HuH-7.5 (cell line): ENCODE measurements around the gene RANBP17.
"Not testable (repeated sequence)": the region's sequence is repeated elsewhere in the genome, so short reads cannot be mapped to it uniquely, and the experiment has no call there.

Source experiments
- DNase-seq: peaks from one replicate; pipeline ENCODE4 v3.0.0; 2011; ENCODE audit warnings: low spot score

RANBP17 gene

DNA sequence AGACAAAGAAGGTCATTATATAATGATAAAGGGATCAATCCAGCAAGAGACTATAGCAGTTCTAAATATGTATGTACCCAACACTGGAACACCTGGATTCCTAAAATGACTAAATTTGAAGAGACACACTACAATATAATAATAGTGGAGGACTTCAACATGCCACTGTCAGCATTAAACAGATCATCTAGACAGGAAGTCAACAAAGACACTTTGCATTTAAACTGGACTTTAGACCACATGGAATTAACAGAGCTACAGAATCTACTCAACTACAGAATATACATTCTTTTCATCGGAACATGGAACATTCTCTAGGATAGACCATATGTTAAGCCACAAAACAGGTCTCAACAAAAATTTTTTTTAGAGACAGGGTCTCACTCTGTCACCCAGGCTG, 388.9 kb downstream of the RANBP17 start:
- no peak for DNase-seq

DNA sequence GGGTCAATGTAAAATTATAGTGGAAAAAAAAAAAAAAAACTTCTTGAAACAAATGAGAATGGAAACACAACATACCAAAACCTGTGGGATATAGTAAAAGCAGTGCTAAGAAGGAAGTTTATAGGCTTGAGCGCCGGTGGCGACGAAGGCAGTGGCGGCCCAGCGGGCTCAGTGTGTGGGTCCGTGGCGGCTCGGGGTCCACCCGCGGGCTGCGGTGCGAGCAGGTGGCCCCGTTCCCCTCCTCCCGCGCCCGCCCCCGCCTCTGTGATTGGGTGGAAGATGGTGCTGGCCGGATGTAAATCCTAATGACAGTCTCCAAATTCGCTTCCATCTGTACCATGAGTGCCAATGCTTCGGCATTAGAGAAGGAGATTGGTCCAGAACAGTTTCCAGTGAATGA, 389.7 kb downstream of the RANBP17 start:
- DNase-seq, result no peak

GRCh38 chr5:171252674-171253073, 390.9 kb downstream of the RANBP17 start:
- DNase-seq, result no peak

DNA sequence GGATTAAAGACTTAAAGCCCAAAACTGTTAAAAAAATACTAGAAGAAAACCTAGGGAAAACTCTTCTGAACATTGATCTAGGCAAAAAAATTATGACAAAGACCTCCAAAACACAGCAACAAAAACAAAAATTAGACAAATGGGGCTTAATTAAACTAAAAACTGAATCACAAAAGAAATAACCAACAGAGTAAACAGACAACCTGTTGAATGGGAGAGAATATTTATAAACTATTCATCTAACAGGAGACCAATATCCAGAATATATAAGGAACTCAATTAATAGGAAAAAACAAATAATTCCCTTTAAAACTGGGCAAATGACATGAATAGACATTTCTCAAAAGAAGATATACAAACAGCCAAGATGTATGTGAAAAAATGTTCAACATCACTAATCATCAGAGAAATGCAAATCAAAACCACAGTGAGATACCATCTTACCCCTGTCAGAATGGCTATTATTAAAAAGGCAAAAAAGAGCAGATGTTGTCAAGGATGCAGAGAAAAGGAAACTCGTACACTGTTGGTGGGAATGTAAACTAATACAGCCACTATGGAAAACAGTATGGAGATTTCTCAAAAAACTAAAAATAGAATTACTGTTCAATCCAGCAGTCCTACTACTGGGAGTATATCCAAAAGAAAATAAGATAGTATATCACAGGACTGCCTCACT, 397.1 kb downstream of the RANBP17 start:
- DNase-seq, result no peak

DNA sequence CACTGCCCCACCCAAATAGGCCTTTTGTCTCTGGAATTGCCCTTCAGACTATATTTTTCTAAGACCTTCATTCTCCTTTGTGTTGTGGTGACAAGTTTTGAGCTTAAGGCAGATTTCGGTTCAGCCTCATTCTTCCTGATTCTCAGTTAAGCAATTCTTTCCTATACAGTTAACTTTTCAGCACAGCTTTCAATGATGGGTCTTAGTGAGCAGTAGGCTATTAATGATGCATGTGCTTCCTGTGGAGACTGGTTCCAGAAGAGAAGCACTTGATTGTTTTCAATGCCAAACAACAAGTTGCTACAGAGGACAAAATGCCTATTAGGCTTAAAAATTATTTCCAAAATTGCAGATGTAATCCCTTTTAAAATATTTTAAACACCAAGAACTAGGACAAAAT, 399.5 kb downstream of the RANBP17 start:
- DNase-seq, result no peak

DNA sequence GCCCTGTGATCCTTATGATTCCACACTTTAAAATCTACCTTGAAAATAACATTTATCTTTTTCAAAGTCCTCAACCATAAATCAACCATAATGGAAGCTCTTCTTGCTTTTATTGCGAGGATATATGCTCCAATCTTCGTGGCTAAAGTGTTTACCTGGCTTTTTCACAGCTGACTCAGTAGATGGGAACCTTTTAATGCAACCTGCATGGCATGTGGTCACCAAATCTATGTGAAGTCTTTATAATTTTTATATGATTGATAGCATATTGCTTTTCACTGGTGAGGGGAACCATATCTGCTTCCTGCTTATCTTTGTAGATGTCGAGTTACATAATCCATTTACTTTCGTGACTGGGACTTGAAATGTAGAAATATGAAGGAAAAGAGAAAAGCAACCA, 400.1 kb downstream of the RANBP17 start:
- no peak for DNase-seq

- no peak for DNase-seq
Observed at GRCh38 chr5:171263181-171263580, 401.4 kb downstream of the RANBP17 start.

- no peak for DNase-seq
Observed at GRCh38 chr5:171264843-171265242, 403.0 kb downstream of the RANBP17 start.

DNA sequence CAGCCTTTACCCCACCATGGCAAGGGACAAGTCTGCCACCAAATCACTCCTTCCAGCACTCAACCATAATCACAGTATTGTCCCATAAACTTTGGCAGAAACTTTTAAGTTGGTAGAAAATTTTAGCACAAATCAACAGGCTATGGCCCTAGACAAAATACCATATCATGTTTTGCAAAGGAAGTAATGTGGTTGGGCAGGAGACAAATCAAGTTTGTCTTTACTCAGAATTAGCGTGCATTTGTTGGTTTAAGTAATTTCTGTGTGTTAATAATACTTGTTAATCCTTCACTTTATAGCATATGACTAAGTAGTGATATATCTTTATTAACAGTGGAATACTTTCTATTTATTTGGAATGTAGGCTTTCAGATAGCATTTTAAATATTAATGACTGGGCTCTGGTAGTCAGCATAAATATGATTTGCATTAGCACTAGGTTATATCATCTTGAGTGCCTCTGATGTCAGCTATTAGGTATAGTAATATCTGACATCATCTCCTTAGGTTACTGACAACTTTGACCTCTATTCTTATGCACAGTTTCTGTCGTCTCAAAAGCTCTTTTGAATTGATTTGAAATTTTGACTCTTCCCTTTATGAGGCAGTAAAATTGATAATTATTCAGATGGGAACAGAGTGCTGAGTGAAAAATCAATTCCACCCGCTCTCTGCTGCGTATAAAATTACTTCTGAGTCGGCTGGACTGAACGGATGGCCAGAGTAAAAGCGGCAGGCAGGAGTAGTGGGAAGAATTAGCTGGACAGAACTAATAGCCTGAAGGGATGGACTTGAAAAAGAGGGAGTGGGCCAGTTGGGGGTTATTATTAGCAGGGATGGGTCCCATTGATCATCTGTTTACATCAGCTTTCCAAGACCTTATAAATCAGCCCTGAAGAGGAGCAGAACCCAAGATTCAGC, 407.1 kb downstream of the RANBP17 start:
- no peak for DNase-seq

DNA sequence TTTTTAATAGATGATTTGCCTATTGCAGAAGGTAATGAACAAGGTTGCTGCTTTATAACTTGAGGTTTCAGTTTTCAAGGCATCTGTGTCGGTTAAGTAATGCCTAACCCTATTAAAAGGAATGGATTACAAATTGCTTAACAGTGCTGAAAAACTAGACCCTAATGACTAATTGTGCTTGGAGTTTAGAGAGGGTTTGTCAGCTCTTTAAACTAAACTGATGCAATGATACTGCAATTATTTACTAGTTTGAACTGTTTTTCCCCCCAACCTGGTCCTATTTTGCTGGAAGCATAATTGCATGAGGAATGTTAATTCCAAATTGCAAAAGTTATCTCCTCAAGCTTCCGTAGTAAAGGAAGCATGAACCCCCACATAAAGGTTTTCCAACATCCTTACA, 407.9 kb downstream of the RANBP17 start:
- DNase-seq, result no peak

GRCh38 chr5:171270136-171270535, 408.3 kb downstream of the RANBP17 start:
- no peak for DNase-seq

DNA sequence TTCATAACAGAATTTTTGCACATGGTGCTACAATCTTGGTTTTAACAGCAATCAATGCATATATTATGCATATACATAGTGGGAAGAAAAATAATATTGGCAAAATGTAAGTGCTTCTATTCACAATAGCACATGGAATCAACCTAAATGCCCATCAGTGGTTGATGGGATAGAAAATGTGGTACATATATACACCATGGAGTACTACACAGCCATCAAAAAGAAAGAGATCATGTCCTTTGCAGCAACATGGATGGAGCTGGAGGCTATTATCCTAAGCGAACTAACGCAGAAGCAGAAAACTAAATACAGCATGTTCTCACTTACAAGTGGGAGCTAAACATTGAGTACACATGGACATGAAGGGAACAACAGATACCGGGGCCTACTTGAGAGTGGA, 410.0 kb downstream of the RANBP17 start:
- no peak for DNase-seq

DNA sequence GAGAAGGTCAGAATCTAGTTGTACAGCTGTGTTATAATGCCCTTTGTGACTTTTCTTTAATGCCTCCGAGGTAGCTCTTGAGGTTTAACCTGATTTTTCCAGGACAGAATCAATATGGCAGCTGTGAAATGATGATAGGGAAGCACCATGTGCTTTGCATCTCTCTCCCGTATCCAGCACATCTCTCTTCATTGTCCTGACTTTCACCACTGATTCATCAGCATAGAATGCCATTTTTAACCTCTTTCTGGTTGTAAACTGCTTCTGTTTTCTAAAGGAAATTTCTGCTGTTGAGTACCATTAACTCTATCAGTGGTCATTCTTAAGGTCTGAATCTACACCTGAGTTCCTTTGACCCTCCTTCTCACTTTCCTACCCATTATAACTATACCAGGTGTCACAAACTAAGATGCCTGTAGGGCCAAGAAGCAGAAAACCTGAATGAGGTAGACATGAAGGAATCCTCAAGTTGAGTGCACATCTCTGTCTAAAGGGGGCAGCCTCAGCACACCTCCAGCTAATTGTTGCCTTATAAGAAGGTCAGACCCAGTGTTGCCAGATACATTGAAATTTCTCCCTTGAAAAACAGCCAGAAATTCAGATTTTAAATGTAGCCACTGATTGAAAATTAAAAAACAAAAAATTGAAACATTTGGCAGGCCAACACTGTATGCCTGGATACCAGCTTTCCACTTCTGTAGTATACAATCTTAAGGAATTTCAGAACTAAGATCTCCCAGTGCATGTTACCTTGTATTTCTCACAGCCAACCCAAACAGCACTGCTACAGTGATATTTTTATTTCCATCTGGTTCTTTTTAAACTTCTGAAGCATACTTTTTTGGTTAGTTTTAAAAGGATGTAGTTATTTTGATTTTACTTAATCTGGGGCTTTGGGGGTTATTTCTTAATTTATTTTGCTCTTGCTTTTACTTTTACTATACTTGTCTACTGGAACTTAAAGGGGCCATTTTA, 411.5 kb downstream of the RANBP17 start:
- no peak for DNase-seq

GRCh38 chr5:171275841-171276544, 414.2 kb downstream of the RANBP17 start:
- DNase-seq, result no peak

GRCh38 chr5:171283753-171284152, 421.9 kb downstream of the RANBP17 start:
- no peak for DNase-seq

- DNase-seq, result no peak
Observed at GRCh38 chr5:171285465-171285864, 423.6 kb downstream of the RANBP17 start.

DNA sequence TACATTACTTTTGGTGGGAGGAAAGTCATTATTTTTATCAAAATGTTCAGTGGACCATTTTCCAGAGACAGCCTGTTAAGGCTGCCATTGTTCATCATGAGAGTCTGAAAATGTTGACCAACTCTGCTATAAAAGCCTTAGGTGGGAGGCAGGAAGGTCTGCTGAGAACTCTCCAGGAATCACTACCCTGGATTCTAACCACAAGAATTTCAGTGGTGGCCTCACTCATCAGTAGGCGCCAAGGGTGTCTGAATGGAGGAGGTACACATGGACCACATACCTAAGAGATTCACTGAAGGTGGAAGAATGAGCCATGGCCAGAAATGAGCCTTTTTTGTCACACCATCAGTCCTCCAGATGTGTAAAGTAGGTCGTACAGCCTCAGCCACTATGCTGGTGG, 426.2 kb downstream of the RANBP17 start:
- DNase-seq, result no peak

- no peak for DNase-seq
Observed at GRCh38 chr5:171291371-171291770, 429.6 kb downstream of the RANBP17 start.

DNA sequence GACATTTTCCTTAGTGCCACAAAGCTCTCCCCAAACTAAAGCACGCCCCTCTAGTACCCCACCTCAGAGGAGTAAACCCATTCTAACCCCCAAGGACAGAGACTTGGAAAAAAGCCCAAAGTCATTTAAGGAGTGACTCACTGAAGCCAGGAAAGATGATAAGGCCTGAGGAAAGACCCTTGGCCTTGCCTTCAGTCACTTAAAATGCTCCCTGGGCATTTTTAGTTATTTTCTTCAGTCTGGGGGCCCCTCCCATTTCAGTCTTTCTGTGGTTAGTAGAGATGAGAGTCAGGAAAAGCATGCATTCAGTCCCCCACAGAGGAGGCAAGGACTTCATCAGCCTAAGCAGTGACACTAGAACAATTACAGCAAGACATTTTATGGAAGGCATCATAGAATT, 433.5 kb downstream of the RANBP17 start:
- no peak for DNase-seq

DNA sequence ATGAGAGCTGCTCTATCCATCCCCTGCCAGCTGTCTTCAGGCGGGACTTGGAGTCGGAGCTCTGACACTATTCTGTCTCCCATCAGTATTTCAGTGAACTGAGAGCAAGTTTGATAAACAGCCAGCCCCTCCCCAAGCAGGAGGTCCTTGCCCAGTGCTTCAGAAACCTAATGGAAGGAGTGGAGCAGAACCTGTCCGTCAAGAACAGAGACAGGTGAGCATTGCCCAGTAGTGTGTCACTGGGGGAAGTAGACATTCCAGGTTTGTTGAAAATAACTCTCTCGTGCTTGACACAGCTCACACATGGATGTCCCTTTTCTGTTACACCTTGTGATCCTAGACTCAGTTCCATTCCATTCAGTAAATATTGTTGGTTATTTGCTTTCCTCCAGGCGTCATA, 434.0 kb downstream of the RANBP17 start:
- no peak for DNase-seq

DNA sequence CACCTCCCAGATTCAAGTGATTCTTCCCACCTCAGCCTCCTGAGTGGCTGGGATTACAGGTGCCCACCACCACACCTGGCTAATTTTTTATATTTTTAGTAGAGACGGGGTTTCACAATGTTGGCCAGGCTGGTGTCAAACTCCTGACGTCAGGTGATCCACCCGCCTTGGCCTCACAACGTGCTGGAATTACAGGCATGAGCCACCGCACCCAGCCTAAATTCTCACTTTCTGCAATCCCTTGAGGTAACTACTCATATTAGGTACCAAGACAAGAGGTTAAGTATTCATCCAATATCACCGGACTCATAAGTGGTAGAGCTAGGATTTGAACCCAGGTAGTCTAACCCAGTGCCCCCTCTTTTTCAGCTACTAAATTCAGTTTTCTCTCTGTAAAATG, 436.1 kb downstream of the RANBP17 start:
- DNase-seq, result not testable (repeated sequence)

- DNase-seq, result no peak
Observed at GRCh38 chr5:171299228-171299627, 437.4 kb downstream of the RANBP17 start.
